LNCaP clone FGC (cell line): ENCODE data around the gene PCGF3.
"Not testable (repeated sequence)": the region's sequence is repeated elsewhere in the genome, so short reads cannot be mapped to it uniquely, and the experiment has no call there.

Experiments
- DNase-seq: peaks from one replicate; pipeline ENCODE4 v3.0.0-alpha.2; 2011; ENCODE audit warnings: low read depth
- H3K4me3 ChIP-seq: 2 replicates; pipeline ENCODE4 v1.5.1; 2011; ENCODE audit warnings: mild to moderate bottlenecking, low read depth, low read length, control low read depth
- TF ChIP-seq, protein P1 (sequence below): IDR thresholded peaks from 2 replicates; pipeline ENCODE4 v1.5.1; 2012; ENCODE audit warnings: mild to moderate bottlenecking; ENCODE audit not compliant: control insufficient read depth, insufficient read depth; ENCODE audit errors: extremely low read depth

Gene PCGF3

DNA sequence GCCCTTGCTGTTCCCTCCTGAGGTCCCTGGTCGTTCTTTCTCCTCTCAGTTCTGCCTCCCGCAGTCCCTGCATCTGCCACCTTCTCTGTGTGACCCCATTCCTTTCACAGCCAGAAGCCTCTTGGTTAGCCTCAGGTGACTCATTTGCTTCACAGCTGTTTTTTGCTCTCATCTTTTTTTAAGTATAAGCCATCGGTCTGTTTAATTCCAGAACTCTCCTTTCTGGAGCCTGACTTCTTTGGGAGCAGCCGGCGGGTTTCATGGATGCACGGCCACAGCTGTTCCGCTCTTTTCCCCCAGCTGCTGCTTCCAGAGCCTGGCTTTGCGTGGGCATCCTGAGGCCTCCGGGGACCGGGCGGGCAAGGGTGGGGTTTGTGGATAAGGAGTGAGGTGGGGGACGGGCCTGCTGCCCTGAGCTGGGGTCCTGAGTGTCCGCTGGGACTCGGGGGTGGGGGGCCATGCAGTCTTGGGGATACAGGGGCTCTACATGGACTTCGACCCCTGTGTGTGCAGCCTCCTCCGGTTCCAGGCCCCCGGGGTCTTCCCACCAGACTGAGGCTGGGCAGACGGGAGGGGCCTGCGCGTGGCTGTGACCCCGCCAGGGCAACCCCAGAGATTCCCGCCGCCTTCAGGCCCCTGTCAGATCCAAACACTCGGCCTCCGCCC lies 46.7 kb downstream of the PCGF3 start:
- H3K4me3 ChIP-seq, result no peak overlapping the region
- DNase-seq, result no peak
- TF ChIP-seq, protein P1, sequence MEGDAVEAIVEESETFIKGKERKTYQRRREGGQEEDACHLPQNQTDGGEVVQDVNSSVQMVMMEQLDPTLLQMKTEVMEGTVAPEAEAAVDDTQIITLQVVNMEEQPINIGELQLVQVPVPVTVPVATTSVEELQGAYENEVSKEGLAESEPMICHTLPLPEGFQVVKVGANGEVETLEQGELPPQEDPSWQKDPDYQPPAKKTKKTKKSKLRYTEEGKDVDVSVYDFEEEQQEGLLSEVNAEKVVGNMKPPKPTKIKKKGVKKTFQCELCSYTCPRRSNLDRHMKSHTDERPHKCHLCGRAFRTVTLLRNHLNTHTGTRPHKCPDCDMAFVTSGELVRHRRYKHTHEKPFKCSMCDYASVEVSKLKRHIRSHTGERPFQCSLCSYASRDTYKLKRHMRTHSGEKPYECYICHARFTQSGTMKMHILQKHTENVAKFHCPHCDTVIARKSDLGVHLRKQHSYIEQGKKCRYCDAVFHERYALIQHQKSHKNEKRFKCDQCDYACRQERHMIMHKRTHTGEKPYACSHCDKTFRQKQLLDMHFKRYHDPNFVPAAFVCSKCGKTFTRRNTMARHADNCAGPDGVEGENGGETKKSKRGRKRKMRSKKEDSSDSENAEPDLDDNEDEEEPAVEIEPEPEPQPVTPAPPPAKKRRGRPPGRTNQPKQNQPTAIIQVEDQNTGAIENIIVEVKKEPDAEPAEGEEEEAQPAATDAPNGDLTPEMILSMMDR, result no peak

DNA sequence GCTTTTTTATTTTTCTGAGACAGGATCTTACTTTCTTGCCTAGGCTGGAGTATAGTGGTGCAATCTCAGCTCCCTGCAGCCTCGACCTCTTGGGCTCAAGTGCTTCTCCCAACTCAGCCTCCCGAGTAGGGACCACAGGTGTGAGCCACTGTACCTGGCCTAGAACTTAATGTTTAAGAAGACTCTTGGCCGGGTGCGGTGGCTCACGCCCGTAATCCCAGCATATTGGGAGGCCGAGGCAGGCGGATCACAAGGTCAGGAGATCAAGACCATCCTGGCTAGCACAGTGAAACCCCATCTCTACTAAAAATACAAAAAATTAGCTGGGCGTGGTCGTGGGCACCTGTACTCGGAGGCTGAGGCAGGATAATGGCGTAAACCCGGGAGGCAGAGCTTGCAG lies 47.6 kb downstream of the PCGF3 start:
- DNase-seq, H3K4me3 ChIP-seq: not testable (repeated sequence)

GRCh38 chr4:754221-755120 lies 48.8 kb downstream of the PCGF3 start:
- TF ChIP-seq, protein P1, result no peak
- no peak for DNase-seq
- no peak overlapping the region for H3K4me3 ChIP-seq

DNA sequence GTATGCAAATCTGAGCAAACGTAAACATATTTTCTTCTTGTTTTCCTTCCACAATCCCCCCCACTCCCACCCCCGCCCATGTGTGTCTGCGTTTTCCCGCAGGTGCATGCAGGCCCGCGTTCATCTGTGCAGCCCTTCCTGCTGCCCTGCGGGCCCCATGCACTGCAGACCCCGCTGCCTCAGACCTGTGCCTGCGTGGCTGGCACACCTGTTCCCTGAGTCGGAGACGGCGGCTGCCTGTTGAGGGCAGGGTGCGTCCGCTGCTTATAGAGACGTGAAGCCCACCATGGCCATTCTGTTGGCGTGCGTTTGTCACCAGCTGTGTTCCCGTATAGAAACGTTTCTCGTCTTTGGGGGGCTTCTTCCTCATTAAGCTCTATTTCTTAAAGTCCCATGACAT lies 51.5 kb downstream of the PCGF3 start:
- TF ChIP-seq, protein P1, result no peak
- H3K4me3 ChIP-seq, result no peak overlapping the region
- no peak for DNase-seq

GRCh38 chr4:759810-760209 lies 54.2 kb downstream of the PCGF3 start:
- DNase-seq, H3K4me3 ChIP-seq: not testable (repeated sequence)

- H3K4me3 ChIP-seq, result no peak overlapping the region
- TF ChIP-seq, protein P1, result no peak
These were observed 55.0 kb downstream of the PCGF3 start for GRCh38 chr4:760616-761015.

DNA sequence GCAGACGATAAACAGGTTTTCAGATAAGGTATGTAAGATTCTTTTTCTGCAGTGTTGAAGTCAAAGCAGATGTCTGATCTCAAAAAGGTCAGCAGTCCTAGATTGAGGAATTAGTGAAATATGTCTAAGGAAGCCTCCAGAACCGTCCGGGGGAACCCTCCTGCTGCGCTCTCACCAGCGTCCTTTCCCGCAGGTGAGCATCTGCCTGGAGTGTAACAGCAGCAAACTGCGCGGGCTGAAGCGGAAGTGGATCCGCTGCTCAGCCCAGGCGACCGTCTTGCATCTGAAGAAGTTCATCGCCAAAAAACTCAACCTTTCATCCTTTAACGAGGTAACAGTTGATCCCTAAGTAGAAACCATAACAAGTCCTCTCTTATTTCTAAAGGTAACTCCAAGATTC lies 55.5 kb downstream of the PCGF3 start:
- TF ChIP-seq, protein P1, result no peak
- no peak overlapping the region for H3K4me3 ChIP-seq

More at GRCh38 chr4:760616-761015, 55.0 kb downstream of the PCGF3 start:
- no peak for DNase-seq

DNA sequence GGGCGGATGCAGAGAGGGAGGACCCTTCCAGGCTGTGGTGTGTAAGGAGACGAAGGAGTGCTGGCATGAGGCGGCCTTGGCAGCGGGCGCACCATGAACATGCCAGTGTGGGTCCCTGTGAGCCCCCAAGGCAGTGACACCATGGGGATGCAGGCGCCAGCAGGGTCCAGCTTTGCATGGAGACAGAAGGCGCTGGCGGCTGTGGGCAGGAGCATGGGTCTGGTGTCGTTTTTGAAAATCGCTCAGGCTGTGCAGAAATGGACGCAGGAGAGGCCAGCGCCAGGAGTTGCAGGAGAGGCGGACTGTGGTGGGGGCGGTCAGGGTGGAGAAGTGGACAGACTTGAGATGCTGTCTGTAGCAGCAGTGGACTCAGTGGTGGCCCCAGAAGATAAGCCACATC lies 56.1 kb downstream of the PCGF3 start:
- no peak overlapping the region for H3K4me3 ChIP-seq
- no peak for DNase-seq
- TF ChIP-seq, protein P1, result no peak

More for the DNA sequence above, 55.5 kb downstream of the PCGF3 start:
- DNase-seq, result no peak
